Liver (tissue), 9 donors: ENCODE results near the gene ST8SIA1. TPM values are rescaled to one million over a fixed set of nuclear protein-coding genes. Genes with fewer than 3 reads are reported as not detected.

Experiments used
- DNase-seq: peaks from one replicate; pipeline ENCODE4 v3.0.0-alpha.2; 2017; ENCODE audit warnings: low spot score
- H3K27ac ChIP-seq, 2 donors: one replicate each; pipeline ENCODE4 v1.7.0; 2013; ENCODE audit warnings: inconsistent platforms in 2 of 2, low read length in 2 of 2, control low read depth in 1 of 2, low read depth in 1 of 2, mild to moderate bottlenecking in 1 of 2
- H3K27me3 ChIP-seq, 4 donors: one replicate each; pipeline versions ENCODE4 v1.6.1 to v1.7.0; 2013; ENCODE audit warnings: low read length in 3 of 4, inconsistent platforms in 1 of 4, mild to moderate bottlenecking in 1 of 4, moderate library complexity in 1 of 4; ENCODE audit not compliant: control insufficient read depth in 4 of 4, insufficient read depth in 4 of 4
- H3K36me3 ChIP-seq, 4 donors: one replicate each; pipeline versions ENCODE4 v1.6.1 to v1.7.0; 2013; ENCODE audit warnings: low read length in 3 of 4, mild to moderate bottlenecking in 3 of 4, low read depth in 1 of 4, moderate library complexity in 1 of 4; ENCODE audit not compliant: control insufficient read depth in 4 of 4, insufficient read depth in 3 of 4
- H3K4me1 ChIP-seq, 4 donors: one replicate each; pipeline versions ENCODE4 v1.6.1 to v1.7.0; 2013; ENCODE audit warnings: low read length in 3 of 4, mild to moderate bottlenecking in 3 of 4, moderate library complexity in 1 of 4; ENCODE audit not compliant: control insufficient read depth in 4 of 4, insufficient read depth in 4 of 4
- H3K4me3 ChIP-seq, 3 donors: one replicate each; pipeline versions ENCODE4 v1.6.1 to v1.7.0; 2013; ENCODE audit warnings: low read length in 3 of 3, control low read depth in 1 of 3, low read depth in 1 of 3, mild to moderate bottlenecking in 1 of 3
- H3K9ac ChIP-seq, 2 donors: one replicate each; pipeline ENCODE4 v1.7.0; 2013; ENCODE audit warnings: low read length in 2 of 2, mild to moderate bottlenecking in 2 of 2, moderate library complexity in 2 of 2, control low read depth in 1 of 2, low read depth in 1 of 2
- H3K9me3 ChIP-seq, 4 donors: one replicate each; pipeline versions ENCODE4 v1.6.1 to v1.7.0; 2013; ENCODE audit warnings: low read length in 3 of 4; ENCODE audit not compliant: control insufficient read depth in 4 of 4
- ATF3 ChIP-seq: IDR thresholded peaks from 2 replicates; pipeline ENCODE4 v1.6.1; 2016; ENCODE audit warnings: antibody characterized with exemption
- CTCF ChIP-seq: fragments of 150-350 bp; IDR thresholded peaks from 2 replicates; pipeline ENCODE4 v1.5.1; 2017; ENCODE audit warnings: improper control_type of control experiment, low read depth, low read length; ENCODE audit not compliant: missing input control
- EGR1 ChIP-seq, 2 donors: IDR thresholded peaks; 2 replicates each; pipeline ENCODE4 v1.6.1; 2016 to 2018; ENCODE audit warnings: antibody characterized with exemption in 2 of 2, low read depth in 2 of 2
- FOXA1 ChIP-seq: IDR thresholded peaks from 2 replicates; pipeline ENCODE4 v1.6.1; 2016; ENCODE audit warnings: antibody characterized with exemption
- FOXA2 ChIP-seq: IDR thresholded peaks from 2 replicates; pipeline ENCODE4 v1.6.1; 2016; ENCODE audit warnings: antibody characterized with exemption
- HNF4A ChIP-seq, 2 donors: conservative IDR thresholded peaks; 2 replicates each; pipeline ENCODE4 v1.6.1; 2016; ENCODE audit warnings: antibody characterized with exemption in 2 of 2, mild to moderate bottlenecking in 2 of 2
- HNF4G ChIP-seq: IDR thresholded peaks from 2 replicates; pipeline ENCODE4 v1.6.1; 2016; ENCODE audit warnings: antibody characterized with exemption
- JUND ChIP-seq, 2 donors: IDR thresholded peaks; 2 replicates each; pipeline ENCODE4 v1.6.1; 2016; ENCODE audit warnings: antibody characterized with exemption in 2 of 2
- MAX ChIP-seq: IDR thresholded peaks from 2 replicates; pipeline ENCODE4 v1.6.1; 2016; ENCODE audit warnings: antibody characterized with exemption
- NR2F2 ChIP-seq: IDR thresholded peaks from 2 replicates; pipeline ENCODE4 v1.6.1; 2016; ENCODE audit warnings: antibody characterized with exemption
- RAD21 ChIP-seq, 2 donors: IDR thresholded peaks; 2 replicates each; pipeline ENCODE4 v1.6.1; 2016; ENCODE audit warnings: antibody characterized with exemption in 2 of 2, mild to moderate bottlenecking in 2 of 2
- REST ChIP-seq: IDR thresholded peaks from 2 replicates; pipeline ENCODE4 v1.6.1; 2016; ENCODE audit warnings: antibody characterized with exemption, mild to moderate bottlenecking
- RXRA ChIP-seq, 2 donors: IDR thresholded peaks; 2 replicates each; pipeline ENCODE4 v1.6.1; 2017 to 2018; ENCODE audit warnings: antibody characterized with exemption in 2 of 2, mild to moderate bottlenecking in 1 of 2
- SP1 ChIP-seq: IDR thresholded peaks from 2 replicates; pipeline ENCODE4 v1.6.1; 2018; ENCODE audit warnings: antibody characterized with exemption, mild to moderate bottlenecking
- TAF1 ChIP-seq: conservative IDR thresholded peaks from 2 replicates; pipeline ENCODE4 v1.6.1; 2016; ENCODE audit warnings: antibody characterized with exemption, mild to moderate bottlenecking
- YY1 ChIP-seq: IDR thresholded peaks from 2 replicates; pipeline ENCODE4 v1.6.1; 2016; ENCODE audit warnings: antibody characterized with exemption, mild to moderate bottlenecking
- ZBTB33 ChIP-seq: IDR thresholded peaks from 2 replicates; pipeline ENCODE4 v1.6.1; 2016; ENCODE audit warnings: antibody characterized with exemption
- WGBS: extraction: QIAGEN DNeasy Blood & Tissue Kit; methylation state at CpG from one replicate; pipeline ENCODE4 v1.1.7; 2013; 5-methylcytosine and 5-hydroxymethylcytosine counted together
- polyA plus RNA-seq, 2 donors: library from polyadenylated mRNA; stranded (reverse) in 1 of 2; unstranded in 1 of 2; fragments of 200-250 nt in 1 of 2; fragments of >200 nt in 1 of 2; fragmentation: Nextera tagmentation in 1 of 2; extraction: Ambion mirVana in 1 of 2; gene quantifications; one replicate each; pipeline versions ENCODE4 v1.2.1 to v1.2.3, GENCODE V29; 2013 to 2015
- total RNA-seq, 2 donors: library from RNA; depleted of rRNA; stranded (reverse); fragments of >200 nt; gene quantifications; one replicate each; pipeline ENCODE4 v1.2.3, GENCODE V29; 2014
- donor health status: healthy.
- donor health status: healthy.
- donor health status: healthy.
- donor health status: healthy.
- donor health status: healthy.

The ST8SIA1 gene
- total and polyA plus RNA-seq, 4 donors, result 0.02 to 1.0 (median 0.17) TPM; not detected in 1

- H3K9ac ChIP-seq, result no peak overlapping the region
- H3K9me3 ChIP-seq, result no peaks in the 10 kb centered on the region
- WGBS, result 74% methylated on average over 2 of the region's 2 CpGs
- H3K27me3 ChIP-seq, result peaks cover 0 to 6% (median 2%) of the 10 kb centered on the region in 4 donors
- no peaks in the 10 kb centered on the region for H3K36me3 ChIP-seq
- H3K4me1 ChIP-seq, result no peaks in the 10 kb centered on the region
- no peak overlapping the region for H3K4me3 ChIP-seq
- TF ChIP-seq ZBTB33, result no peak
- no peak for TF ChIP-seq TAF1
- no peak for TF ChIP-seq CTCF
- no peak for TF ChIP-seq YY1
- no peak for TF ChIP-seq HNF4G
- TF ChIP-seq FOXA2, result no peak
- TF ChIP-seq RXRA (IDR thresholded peaks at IDR 0.05), result no peak
- no peak for TF ChIP-seq FOXA1
- no peak for TF ChIP-seq RAD21 (IDR thresholded peaks at IDR 0.05)
- no peak for TF ChIP-seq EGR1 (IDR thresholded peaks at IDR 0.05; ENCODE audit: low read depth in 2 of 2)
- no peak for TF ChIP-seq NR2F2
- TF ChIP-seq MAX, result no peak
- no peak for TF ChIP-seq JUND (IDR thresholded peaks at IDR 0.05)
- TF ChIP-seq ATF3, result no peak
- H3K27ac ChIP-seq, result no peak overlapping the region
- no peak for DNase-seq
These were observed 23.8 kb downstream of the ST8SIA1 start for GRCh38 chr12:22310709-22311108.

GRCh38 chr12:22310275-22310674, 24.2 kb downstream of the ST8SIA1 start:
- no peak for DNase-seq
- no peaks in the 10 kb centered on the region for H3K4me1 ChIP-seq
- TF ChIP-seq RAD21 (IDR thresholded peaks at IDR 0.05) (no peak), HNF4G (no peak), SP1 (no peak), REST (no peak), HNF4A (conservative IDR thresholded peaks at IDR 0.05) (no peak), EGR1 (IDR thresholded peaks at IDR 0.05; ENCODE audit: low read depth in 2 of 2) (no peak)
- H3K9me3 ChIP-seq, result no peaks in the 10 kb centered on the region
- 79% methylated on average over 2 of the region's 2 CpGs for whole genome bisulfite sequencing
- H3K36me3 ChIP-seq, result no peaks in the 10 kb centered on the region
- no peak overlapping the region for H3K9ac ChIP-seq
- H3K27ac ChIP-seq, result no peak overlapping the region
- H3K27me3 ChIP-seq, result peaks cover 0 to 6% (median 2%) of the 10 kb centered on the region in 4 donors
- no peak overlapping the region for H3K4me3 ChIP-seq
